WERI-Rb-1 (cell line): Measurements from ENCODE around the gene HDAC4.

Source experiments
- DNase-seq: peaks from one replicate; pipeline ENCODE4 v3.0.0-alpha.2; 2020
- H3K27ac ChIP-seq: fragments of 250-450 bp; sonication (Bioruptor Pico); 2 replicates; pipeline ENCODE4 v1.5.1; 2020; ENCODE audit warnings: mild to moderate bottlenecking, moderate library complexity
- H3K27me3 ChIP-seq: fragments of 250-450 bp; sonication (Bioruptor Pico); 2 replicates; pipeline ENCODE4 v1.5.1; 2021; ENCODE audit warnings: mild to moderate bottlenecking, low read depth, moderate library complexity; ENCODE audit not compliant: insufficient read depth, severe bottlenecking
- H3K36me3 ChIP-seq: fragments of 250-450 bp; sonication (Bioruptor Pico); 2 replicates; pipeline ENCODE4 v1.5.1; 2020; ENCODE audit warnings: mild to moderate bottlenecking, moderate library complexity
- H3K4me3 ChIP-seq: 2 replicates; pipeline ENCODE4 v1.5.1; 2011; ENCODE audit warnings: low read depth, mild to moderate bottlenecking, control low read depth, low read length
- H3K9me3 ChIP-seq: fragments of 250-450 bp; sonication (Bioruptor Pico); 2 replicates; pipeline ENCODE4 v1.5.1; 2021; ENCODE audit warnings: mild to moderate bottlenecking, moderate library complexity; ENCODE audit not compliant: severe bottlenecking
- TF ChIP-seq, protein P1 (sequence below): IDR thresholded peaks from 2 replicates; pipeline ENCODE4 v1.5.1; 2011; ENCODE audit warnings: low read depth, mild to moderate bottlenecking, control low read depth, inconsistent platforms, low read length

HDAC4 gene

DNA sequence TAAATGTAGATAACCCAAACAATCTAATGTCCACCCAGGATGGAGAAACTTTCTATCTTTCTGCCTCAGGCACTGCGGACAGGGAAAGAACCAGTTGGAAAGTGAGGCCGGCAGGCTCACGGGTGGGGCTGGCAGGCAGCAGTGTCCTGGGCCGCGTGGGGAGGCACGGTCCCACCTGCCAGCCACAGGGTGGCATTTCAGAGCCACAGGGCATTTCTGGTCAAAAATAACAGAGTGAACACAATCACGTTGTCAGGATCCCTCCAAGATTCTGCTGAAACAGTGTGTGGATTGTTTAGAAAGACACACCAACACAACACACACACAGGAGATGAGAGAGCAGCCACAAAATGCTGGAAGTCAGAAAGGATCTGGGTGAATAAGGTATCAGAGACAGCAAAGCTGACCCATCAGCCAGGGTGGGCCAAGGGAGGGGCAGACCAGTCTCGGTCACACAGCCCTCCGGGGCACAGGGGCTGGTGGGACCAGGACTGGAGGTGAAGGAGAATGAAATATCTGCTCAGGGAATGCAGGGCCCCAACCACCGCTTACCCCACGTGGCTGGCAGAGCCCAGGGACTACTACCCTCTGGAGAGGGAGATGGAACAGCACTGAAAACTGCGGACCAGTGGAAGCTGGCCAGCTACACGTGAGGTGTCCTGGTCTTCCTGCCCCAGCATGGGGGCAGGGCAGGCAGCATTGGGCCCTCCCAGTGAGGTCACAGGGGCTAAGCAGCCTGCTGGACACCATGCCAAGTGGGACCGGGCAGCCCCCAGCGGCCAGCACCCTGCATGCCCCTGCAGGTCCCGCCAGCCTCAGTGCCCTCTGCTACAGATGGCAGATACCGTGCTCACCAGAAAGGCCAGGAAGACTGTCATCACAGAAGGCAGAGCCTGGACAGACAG lies 173.9 kb downstream of the HDAC4 start:
- DNase-seq: no peak

DNA sequence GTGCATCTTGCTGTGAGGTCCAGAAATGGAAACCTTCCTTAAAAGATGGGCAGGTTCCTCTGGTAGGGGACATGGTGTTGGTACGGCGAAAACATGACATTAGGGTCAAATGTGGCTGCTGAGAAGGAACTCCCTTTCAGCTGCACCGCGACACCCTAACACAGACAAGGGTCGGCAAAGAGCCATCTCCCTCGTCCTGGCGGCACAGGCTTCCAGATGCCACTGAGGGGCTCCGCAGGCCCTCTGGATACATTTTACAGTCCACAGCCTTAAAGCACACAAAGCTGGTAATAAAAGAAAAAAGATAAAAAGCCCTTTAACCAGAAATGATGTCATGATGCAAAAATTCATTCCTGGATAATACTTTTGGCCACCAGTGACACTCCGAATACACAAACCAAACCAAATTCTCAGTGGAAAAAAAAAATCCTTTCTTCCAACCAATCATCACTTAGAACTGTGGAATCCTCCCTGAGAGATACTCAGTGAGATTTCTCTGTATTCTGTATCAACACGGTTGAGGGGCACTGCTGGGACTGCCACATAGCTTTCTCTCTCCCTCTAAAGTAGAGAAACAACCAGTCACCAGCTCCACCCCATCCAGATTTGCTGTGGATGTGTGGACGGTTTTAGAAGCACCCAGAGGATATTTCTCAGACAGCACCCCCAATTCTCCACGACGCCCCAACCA lies 174.8 kb downstream of the HDAC4 start:
- no peaks in the 10 kb centered on the region for H3K27me3 ChIP-seq
- TF ChIP-seq, protein P1, sequence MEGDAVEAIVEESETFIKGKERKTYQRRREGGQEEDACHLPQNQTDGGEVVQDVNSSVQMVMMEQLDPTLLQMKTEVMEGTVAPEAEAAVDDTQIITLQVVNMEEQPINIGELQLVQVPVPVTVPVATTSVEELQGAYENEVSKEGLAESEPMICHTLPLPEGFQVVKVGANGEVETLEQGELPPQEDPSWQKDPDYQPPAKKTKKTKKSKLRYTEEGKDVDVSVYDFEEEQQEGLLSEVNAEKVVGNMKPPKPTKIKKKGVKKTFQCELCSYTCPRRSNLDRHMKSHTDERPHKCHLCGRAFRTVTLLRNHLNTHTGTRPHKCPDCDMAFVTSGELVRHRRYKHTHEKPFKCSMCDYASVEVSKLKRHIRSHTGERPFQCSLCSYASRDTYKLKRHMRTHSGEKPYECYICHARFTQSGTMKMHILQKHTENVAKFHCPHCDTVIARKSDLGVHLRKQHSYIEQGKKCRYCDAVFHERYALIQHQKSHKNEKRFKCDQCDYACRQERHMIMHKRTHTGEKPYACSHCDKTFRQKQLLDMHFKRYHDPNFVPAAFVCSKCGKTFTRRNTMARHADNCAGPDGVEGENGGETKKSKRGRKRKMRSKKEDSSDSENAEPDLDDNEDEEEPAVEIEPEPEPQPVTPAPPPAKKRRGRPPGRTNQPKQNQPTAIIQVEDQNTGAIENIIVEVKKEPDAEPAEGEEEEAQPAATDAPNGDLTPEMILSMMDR: no peak
- no peaks in the 10 kb centered on the region for H3K9me3 ChIP-seq
- DNase-seq: no peak
- H3K4me3 ChIP-seq: no peak overlapping the region
- no peaks in the 10 kb centered on the region for H3K36me3 ChIP-seq
- H3K27ac ChIP-seq: no peak overlapping the region

More for the DNA sequence above, 173.9 kb downstream of the HDAC4 start:
- Histone ChIP-seq H3K27me3 (no peaks in the 10 kb centered on the region), H3K9me3 (no peaks in the 10 kb centered on the region), H3K36me3 (no peaks in the 10 kb centered on the region), H3K4me3 (no peak overlapping the region), H3K27ac (no peak overlapping the region)
- TF ChIP-seq, protein P1: no peak

DNA sequence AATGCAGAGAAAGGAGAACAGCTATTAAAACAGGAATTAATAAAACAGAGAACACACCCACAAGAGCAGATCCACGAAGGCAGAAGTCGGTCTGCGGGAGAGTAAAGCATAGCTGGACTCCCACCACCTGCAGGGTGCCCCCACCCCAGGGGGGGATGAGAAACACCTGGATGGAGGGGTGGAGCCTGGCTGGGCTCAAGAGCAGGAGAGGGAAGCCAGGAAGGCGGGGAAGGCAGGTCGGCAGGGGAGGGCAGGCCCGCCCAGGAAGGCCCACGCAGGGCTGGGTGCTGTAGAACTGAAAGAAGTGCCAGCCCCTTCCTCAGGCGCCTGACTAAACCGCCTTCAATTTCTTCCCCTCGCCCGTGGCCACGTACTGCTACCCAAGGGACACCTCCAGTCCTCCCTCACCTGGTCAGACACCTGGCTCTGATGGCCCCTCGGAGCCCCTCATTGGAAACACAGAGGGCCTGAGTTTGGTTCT lies 175.4 kb downstream of the HDAC4 start:
- no peaks in the 10 kb centered on the region for H3K9me3 ChIP-seq
- no peak for DNase-seq
- TF ChIP-seq, protein P1: no peak
- no peaks in the 10 kb centered on the region for H3K27me3 ChIP-seq
- no peak overlapping the region for H3K27ac ChIP-seq
- no peaks in the 10 kb centered on the region for H3K36me3 ChIP-seq
- no peak overlapping the region for H3K4me3 ChIP-seq

DNA sequence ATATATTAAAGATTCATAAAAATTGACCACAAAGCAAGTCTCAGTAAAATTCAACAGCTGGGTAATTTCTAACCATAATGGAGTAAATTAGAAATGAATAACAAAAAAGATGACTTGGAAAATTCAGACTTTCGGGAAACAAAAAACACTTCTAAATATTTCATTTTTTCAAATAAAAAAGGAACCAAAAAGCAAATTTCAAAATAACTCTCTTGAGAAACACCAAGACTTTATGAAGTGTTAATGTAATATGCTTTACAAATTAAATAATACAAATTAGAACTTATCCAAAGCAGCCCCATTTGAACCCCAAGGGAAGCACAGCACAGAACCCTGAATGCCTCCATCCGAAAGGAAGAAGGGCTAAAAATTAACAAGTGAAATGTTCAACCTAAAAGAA lies 175.9 kb downstream of the HDAC4 start:
- no peaks in the 10 kb centered on the region for H3K9me3 ChIP-seq
- H3K36me3 ChIP-seq: no peaks in the 10 kb centered on the region
- TF ChIP-seq, protein P1: no peak
- H3K27ac ChIP-seq: no peak overlapping the region
- H3K27me3 ChIP-seq: no peaks in the 10 kb centered on the region
- DNase-seq: no peak
- H3K4me3 ChIP-seq: no peak overlapping the region

DNA sequence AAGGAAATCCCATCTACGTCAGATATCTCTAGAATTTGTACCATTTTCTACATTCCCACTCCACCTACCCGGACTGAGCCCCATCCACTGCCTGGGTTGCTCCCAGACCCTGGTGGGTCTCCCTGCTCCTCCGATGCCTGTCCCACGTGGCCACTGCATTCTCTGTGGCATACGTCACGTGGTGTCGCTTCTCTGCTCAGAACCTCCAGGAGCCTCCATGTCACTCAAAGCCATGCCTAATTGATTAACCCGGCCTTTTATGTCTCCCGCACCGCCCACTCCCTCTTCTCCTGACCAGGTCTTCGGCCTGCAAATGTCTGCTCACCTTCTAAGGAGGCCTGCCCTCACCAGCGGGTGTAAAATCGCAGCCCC lies 176.6 kb downstream of the HDAC4 start:
- no peaks in the 10 kb centered on the region for H3K9me3 ChIP-seq
- DNase-seq: no peak
- H3K36me3 ChIP-seq: no peaks in the 10 kb centered on the region
- no peak overlapping the region for H3K27ac ChIP-seq
- H3K4me3 ChIP-seq: no peak overlapping the region
- H3K27me3 ChIP-seq: no peaks in the 10 kb centered on the region
- TF ChIP-seq, protein P1: no peak
